ENCODE measurements around the gene VDAC1.
"Not testable (repeated sequence)": the region's sequence is repeated elsewhere in the genome, so short reads cannot be mapped to it uniquely, and the experiment has no call there.

VDAC1 gene

DNA sequence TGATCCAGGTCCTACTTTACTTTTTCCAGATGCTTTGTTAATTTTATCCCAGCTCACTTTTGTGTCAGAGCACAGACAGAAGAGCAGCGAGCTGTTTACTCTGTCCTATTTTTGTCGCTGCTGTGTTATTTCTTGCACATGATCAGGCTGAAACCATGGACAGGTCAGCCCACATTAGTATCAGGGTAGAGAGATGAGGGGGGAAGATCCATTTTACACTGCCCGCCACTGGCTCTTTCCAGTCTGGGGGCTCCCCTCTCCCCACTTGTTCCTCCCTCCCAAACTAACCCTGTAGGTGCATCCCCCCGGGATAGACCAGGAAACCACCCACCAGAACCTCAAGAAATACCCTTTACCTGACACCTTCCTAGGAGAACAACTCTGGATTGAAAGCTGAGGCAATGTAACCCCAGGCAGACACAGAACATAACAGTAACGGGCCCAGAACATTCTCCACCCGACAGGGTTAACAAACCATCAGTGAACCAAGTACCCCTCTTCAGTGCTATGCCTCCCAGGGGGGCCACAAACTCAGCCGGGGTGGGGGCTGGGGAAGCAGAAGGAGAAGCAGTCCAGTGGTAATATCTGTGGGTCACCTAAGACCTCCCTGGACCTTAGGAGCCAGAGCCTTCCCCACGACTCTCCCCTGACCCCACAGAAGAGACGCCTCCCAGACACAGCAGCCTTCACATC is 10.3 kb downstream of the VDAC1 start:
- no peak for DNase-seq

DNA sequence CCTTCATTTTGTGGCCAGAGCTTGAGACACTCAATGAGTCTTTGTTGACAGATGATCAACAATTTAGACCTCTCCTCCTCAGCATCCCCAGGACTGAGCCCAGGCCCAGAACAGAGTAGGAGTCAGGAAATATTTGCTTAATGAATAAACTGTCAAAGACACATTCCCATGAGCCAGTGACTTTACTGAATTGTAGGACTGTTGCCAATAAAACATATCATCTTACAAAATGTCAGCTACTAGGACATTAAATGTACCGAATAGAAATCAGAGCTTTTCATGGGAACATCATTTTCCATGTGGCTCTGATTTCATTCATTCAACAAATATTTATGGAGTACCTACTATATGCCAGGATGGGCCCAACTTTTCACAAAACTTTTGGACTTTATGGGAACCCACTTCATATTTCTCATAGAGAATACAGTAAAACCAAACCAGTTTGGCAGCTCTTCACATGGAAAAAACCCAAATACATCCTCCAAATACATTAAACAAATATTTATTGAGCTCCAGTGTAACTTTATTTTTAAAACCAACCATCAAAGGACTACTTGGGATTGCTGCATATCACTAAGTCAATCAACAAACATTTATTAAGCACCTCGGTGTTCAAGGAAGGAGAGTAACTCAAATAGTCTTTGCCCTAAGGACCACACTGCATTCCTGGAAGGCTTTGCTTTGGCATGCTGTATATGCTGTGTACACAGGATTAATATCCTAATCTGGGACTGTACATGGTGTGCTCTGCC is 11.4 kb downstream of the VDAC1 start:
- DNase-seq, result peak; percentile 20

DNA sequence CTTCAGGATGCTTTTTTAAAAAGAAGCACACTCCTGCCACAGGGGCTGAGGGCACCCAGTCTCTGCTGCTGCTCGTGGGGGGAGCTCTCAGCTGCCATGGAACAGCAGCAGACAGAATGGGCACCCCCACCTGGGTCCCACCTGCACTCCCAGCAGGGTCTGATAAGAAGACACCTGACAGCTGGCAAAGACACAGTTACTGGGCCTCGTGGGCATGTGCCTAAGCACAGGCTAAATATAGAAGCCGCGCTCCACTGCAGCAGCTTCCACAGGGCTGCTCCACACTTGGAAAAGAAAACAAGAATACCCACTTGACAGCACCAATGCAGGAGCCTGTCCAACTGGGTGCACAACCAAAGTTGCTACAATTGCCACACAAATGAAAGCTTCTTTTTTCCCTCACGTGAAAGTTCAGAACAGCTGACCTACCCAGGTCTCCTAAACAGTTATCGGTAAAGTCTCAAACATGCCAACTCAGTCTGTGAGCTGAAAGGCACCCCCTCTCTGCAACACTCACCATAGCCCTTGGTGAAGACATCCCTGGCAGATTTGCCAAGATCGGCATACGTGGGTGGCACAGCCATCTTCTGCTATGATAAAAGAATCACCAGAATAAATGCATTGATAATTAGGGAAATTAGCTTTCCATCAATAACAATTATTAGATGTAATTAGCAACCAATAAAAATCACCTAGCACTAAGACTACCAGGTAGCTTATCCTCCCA is 12.2 kb downstream of the VDAC1 start:
- DNase-seq, result peak; percentile 79

DNA sequence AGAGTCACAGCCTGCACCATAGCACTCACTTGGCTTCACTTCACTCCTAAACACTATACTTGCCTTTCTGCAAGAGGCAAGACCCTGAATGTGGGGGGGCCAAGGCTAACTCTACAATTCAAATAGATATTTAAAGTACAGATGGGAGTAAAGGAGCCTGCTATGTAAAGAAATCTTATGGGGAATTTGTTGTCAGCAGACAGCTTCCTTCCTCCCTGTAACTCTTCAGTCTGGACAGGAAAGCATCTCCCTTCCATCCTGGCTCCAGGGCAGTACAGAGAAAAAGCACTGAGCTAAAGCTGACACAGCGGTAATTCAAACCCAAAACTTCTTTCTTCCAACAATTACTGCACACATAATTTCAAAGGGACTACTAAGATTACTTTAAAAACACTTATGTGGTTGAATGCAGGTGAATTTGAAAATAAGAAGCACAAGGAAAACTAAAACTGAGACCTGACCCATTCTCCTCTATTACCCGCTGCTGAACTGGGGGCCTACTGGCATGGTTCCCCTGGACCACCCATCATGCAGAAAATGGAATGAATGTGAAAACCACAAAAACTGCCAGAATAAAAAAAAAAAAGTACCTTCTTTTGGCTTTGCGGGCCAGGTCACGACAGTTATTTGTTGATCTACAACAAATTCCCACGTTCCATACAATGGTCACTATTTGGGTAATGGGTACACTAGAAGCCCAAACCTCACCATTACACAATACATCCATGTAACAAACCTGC is 13.4 kb downstream of the VDAC1 start:
- no peak for DNase-seq

DNA sequence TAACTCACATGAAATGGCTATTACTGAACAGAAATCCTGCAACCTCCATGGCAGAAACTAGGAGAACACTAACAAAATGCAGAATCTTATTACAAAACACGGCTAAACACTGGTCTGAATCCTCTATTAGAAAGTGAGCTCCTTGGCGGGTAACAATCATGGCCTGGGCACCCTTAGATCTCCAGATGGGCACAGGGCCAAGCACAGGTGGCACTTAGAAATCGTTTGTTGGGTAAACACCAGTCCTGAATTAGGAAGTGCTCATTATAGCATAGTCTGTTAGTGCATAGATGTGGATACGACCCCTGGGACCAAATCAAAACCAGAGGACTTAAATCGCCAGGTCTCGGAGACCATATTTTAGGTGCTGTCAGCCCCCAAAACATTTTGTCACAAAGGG is 14.4 kb downstream of the VDAC1 start:
- DNase-seq, result peak; percentile 63

DNA sequence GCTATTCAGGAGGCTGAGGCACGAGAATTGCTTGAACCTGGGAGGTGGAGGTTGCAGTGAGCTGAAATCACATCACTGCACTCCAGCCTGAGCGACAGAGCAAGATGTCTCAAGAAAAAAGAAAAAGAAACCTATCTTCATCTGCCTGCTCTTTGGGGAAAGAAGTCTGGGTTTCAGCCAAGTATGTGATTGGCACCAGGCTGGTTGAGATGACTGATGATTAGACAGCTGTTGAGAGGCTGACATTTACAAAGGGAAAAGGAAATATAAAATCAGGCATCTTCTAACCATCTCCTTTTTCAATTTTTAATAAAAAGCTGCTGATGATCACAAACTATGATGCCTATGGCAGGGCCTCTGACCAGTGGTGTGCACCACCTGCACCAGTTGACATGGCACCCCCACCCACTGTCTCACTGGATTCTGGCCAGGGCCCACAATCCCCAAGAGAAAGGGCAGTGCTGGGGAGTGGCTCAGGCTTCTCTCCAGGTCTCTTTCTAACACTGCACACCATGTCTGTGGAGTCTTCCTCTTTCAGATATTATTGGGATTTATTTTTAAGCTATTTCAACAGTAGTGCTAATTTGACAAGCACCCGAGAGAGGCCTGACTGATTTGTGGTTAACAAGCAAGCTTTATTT is 19.1 kb downstream of the VDAC1 start:
- DNase-seq, result no peak

DNA sequence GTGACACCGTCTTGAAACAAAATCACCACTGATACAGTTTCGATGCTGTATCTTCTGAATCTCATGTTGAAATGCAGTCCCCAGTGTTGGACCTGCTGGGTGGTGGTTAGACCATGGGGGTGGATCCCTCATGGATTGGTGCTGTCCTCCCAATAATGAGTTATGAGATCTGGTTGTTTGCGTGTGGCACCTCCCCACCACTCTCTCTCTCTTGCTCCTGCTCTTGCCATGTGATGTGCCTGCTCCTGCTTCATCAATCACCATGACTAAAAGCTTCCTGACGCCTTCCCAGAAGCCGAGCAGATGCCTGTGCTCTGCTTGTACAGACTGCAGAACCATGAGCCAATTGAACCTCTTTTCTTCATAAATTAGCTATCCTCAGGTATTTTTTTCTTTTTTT is 21.1 kb downstream of the VDAC1 start:
- no peak for DNase-seq

DNA sequence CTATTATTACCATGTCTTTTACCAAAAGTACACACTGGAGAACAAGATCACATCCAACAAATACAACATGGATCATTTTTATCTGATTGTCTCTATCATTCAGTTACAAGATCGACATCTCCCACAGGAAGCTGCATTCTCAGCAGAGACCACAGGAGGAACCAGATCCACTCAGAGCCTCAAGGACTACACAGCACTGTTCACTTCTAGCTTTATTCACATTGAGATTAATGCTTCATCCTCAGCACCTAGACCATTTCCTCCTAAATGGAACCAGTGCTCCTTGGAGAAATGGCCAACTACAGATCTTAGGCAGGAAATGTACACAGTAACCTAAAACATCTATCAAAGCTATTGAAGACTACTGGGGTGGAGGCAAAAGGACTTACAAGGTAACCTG is 23.1 kb downstream of the VDAC1 start:
- no peak for DNase-seq

DNA sequence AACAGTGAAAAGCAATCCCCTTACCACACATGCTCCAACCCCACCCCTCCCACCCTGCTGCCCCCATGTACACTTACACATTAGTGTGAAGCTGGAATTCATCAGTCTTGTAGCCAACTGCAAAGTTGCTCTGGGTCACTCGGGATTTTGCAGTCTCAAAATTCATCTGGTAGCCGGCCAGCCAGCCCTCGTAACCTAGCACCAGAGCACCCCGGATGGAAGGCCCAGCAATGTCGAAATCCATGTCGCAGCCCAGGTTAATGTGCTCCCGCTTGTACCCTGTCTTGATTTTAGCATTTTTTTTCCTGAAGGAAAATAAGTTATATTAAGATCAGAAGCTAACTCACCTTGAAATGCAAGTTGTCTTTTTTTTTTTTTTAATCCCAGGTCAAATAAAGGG is 24.1 kb downstream of the VDAC1 start:
- no peak for DNase-seq

DNA sequence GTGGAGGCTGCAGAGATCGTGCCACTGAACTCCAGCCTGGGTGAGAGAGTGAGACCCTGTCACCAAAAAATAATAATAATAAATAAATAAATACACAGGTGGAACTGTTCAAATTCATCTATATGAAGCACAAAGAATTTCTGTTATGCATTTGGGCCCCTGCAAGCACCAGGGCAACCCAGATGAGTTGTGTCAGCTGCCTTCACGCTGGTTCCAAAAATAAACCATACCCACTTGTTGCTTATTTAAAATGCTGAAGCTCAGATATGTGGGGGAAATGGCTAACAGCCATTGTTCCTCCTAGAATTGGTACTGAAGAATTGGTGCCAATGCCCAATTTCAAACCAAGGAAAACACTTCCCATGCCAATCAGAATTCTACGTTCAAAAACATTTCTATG is 25.8 kb downstream of the VDAC1 start:
- DNase-seq, result no peak

DNA sequence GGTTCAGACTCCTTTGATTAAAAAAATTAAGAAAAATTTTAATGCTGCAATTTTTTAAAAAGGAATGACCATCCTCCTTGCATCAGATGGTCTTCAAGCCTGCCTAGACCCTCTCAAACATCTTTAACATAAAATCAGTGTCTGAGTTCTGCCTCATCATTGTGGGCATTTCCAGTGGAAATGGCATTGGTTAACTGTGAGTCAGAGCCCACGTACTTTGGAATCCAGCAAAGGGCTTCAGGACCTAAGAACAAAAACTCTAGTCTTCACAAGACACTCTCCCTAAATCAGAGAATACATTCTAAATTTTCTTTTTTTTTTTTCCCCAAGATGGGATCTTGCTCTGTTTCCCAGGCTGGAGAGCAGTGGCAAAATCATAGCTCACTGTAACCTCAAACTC is 26.9 kb downstream of the VDAC1 start:
- DNase-seq, result no peak

DNA sequence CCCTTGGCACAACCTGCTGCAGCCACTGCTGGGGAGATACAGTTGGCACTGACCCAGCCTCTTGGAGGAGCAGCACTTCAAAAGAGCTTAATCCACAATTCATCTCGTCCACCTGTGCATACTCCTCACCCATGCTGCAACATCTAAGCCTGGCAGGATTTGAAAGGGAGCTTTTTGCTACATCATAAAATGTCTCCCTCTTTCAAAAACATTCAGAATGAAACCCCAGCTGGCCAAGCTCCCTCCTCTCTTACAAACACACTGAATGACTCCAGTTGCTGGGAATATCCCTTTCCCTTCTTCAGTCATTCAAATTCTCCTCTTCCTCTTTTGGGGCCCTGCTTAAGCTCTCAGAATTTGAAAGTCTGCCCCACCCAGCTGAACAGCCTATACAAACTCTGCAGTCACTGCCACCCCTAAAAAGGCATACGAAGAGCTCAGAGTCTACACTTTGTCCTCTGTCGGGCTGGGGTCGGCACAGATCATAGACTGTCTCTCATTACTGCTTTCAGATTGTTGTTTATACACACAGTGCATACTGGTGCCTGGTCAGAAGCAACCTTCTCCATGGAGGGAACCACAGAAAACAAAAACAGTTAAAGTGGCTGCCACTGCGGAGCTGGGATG is 27.5 kb downstream of the VDAC1 start:
- peak; percentile 40 for DNase-seq

DNA sequence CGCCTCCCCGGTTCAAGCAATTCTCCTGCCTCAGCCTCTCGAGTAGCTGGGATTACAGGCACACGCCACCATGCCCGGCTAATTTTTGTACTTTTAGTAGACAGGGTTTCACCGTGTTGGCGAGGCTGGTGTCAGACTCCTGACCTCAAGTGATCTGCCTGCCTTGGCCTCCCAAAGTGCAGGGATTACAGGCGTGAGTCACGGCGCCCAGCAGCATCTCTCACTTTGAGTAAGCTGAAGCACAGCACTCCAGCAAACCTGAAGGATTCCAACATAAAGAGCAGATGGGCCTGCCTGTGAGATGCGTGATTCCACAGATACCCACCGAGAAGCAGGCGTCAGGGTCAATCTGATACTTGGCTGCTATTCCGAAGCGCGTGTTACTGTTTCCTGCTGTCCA is 29.2 kb downstream of the VDAC1 start:
- DNase-seq, result not testable (repeated sequence)

DNA sequence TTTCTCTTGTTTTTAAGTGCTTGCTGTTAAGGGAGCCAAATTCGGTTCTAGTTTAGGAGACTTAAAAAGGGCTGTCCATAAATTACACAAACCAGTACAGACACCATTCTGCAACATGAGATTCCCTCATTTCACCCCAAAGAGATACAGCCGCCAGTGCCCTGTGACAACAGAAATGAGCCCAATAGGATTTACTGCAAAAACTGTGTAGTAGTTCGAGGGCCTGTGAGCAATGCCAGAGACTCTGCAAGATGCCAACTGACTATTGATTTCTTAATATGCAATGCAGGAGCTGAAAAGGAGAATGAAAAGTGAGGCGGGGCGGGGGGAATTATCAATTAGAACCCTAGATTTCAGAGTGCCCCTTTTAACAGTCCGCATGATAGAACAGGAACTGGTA is 30.6 kb downstream of the VDAC1 start:
- DNase-seq, result no peak

DNA sequence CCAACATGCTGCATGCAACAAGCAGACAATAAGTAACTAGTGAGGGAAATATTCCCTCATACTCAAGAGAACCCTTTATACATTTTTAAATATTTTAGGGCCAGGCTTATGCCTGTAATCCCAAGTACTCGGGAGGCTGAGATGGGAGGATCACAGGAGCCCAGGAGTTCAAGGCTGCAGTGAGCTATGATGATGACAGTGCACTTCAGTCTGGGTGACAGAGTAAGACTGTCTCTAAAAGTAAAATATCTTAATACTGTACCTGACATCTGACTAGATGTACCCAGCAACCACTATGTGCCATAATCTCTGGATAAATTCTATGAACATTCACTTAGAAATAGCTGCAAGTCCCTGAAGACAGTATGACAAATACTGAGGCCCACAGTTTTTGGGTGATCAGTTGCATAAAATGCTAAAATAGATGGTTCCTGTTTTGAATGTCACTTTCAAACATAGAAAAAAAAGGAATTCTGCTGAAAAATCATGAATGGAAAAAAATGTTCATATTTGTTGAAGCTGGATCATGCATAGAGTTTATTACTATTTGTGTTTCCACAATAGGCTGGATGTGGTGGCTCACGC is 34.4 kb downstream of the VDAC1 start:
- no peak for DNase-seq

DNA sequence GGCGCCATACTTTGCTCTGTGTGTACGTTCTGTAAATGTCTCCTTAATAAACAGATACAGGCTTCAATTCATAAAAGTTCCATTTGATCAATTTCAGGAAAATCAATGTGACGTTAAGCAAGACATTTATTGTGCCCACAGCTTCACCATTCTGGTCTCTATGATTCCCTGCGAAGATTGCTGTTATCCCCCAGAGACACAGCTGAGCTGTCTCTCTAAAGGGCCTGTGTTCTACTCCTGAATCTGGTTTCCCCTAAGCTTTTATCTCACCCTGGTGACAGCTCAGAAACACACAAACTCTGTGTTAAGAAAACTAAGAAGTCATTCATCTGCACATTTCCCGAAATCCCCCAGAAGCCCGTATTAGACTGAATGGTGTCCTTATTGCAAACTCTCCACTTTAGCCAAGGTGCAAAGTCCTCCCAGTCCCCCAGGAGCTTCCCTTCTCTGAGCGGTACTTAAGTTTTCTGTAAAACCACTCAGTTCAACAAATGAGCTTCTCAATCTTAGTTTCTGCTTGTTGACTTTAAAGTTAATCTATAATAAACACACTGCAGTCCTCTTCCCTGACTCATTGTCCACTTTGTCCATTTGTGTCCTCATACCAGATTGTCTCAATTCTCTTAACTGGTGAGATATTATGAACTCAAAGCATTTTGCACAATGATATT is 35.0 kb downstream of the VDAC1 start:
- no peak for DNase-seq

DNA sequence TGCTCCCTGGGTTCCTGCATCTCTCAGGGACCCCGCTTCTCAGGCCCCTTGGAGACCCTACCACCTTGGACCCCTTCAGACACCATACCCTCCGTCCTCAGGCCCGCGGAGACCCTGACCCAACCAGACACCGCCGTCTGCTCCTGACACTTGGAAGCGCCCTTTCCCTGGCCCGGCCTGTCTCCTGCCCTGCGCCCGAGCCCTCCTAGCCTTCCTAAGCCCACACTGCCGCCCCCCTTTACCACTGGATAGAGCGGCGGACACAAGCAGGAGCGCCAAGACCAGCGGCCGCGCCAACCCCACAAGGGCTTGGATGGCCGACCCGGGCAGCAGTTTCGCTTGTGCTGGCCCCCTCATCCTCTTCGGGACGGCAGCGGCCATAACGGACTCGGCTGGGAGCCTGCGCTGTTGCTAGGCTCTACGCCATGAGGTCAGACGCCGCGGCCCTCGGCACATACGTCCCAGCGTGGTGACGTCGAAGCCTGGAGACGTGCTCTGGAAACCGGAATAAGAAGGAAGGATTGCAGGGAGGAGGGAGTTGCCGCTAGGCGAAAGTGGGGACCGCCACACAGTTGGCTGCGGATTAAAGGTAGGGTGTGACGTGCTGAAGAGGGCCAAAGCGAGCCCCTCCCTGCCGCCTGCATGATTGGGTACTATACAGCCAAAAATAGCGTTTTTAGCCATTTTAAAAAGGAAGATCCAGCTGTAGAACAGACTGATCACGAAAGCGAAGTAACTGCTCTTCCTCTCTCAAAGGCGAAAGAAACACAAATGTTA is 36.4 kb downstream of the VDAC1 start, which contains the start of gene C5orf15:
Gene C5orf15, minus strand, starts transcription at position 422 of the 777 bp plus-strand sequence. Its CDS starts 41 bp downstream, at position 381.
- peak; percentile 93 for DNase-seq

DNA sequence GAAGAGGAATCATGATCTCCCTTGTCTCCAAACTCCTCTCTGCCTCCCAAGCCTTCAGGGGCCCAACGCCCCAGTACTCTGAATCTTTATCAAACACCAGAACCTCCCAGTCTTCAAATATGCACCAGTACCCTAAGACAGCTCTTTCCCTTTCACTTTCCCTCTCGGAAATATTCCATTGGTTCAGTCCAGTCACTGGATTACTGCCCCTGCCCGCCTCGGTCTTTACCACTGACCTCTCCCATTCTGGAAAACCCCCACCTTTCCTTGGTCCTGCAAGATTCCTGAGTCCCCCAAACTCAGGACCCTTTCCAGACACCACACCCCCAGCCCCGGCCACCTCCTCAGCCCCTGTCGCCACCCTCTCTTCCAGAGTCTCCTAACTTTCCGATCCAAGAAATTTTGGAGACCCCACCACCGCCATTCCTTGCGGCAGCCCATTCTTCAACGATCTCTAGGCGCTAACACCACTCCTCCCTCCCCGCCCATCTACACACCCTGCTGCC is 37.0 kb downstream of the VDAC1 start:
- no peak for DNase-seq

DNA sequence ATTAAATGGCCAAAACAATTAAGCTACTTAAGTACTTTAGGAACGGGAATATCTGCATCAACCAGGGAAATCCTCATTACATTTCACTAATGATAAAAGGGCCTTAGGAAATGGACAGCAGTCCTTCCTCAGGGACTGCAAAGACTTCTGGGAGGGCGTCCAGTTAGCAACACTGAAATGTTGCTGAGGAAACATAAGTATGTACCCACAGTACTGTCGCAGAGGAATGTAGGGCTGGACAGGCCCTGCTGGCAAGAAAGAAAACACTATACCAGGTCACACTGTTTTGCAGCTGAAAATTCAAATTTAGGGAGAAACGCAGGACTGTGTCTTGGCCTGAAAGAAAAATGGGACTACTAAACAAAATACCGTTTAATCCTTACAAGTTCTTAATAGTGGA is 37.7 kb downstream of the VDAC1 start:
- DNase-seq, result no peak

DNA sequence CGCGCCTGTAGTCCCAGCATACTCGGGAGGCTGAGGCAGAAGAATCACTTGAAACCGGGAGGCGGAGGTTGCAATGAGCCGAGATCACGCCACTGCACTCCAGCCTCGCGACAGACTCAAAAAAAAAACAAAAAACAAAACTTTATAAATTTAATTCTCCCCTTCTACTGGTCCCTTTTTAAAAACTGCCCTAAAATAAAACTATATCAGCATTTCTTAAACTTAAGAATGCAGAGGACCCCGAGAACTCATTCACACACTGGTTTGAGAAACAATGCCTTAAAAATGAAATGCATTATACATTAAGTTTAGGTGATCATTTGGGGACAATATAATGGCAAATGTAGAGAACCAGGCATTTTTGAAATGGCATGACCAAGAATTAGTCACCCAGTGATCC is 38.7 kb downstream of the VDAC1 start:
- no peak for DNase-seq
